Caco-2 (cell line): ENCODE results near the gene NADK2. TPM values are rescaled to one million over a fixed set of nuclear protein-coding genes. Genes with fewer than 3 reads are reported as not detected.

Source experiments
- BruUV-seq: library from RNA; stranded (reverse); fragments of 400-500 nt; replicated peaks from 2 replicates; lab custom pipeline; 2021; lab: Mats Ljungman, UMichigan
- CTCF ChIA-PET: fragments of 300-600 bp; sonication (Branson Sonifier 250); formaldehyde crosslinking; loops from one replicate; lab custom pipeline; 2022; ENCODE audit warnings: antibody characterized with exemption; lab: Charles Lee
- POLR2A ChIA-PET: fragments of 300-600 bp; sonication (Branson Sonifier 250); formaldehyde crosslinking; loops from one replicate; lab custom pipeline; 2022; ENCODE audit warnings: antibody characterized with exemption; lab: Charles Lee
- DNase-seq, 2 experiments: peaks; one replicate each; pipeline versions ENCODE4 v3.0.0 to v3.0.0-alpha.2; 2020 to 2022
- H3K27me3 ChIP-seq: replicated peaks from 2 replicates; pipeline ENCODE4 v1.6.0; 2011; ENCODE audit warnings: low read length; ENCODE audit not compliant: control insufficient read depth, insufficient read depth
- H3K36me3 ChIP-seq: 2 replicates; pipeline ENCODE4 v1.5.1; 2011; ENCODE audit warnings: low read length; ENCODE audit not compliant: control insufficient read depth, insufficient read depth
- H3K4me1 ChIP-seq: fragments of 250-450 bp; sonication (Bioruptor Pico); 2 replicates; pipeline ENCODE4 v1.5.1; 2020; ENCODE audit warnings: mild to moderate bottlenecking
- H3K4me3 ChIP-seq: 2 replicates; pipeline ENCODE4 v1.5.1; 2011; ENCODE audit warnings: low read depth, mild to moderate bottlenecking, control low read depth, low read length
- H3K9me3 ChIP-seq: fragments of 250-450 bp; sonication (Bioruptor Pico); 2 replicates; pipeline ENCODE4 v1.5.1; 2020; ENCODE audit warnings: mild to moderate bottlenecking, moderate library complexity
- H3K27ac Mint-ChIP-seq: one replicate; pipeline ENCODE4 v1.8.0; 2022; ENCODE audit warnings: mixed read lengths; ENCODE audit not compliant: unreplicated experiment
- H3K27me3 Mint-ChIP-seq: one replicate; pipeline ENCODE4 v1.8.0; 2022; ENCODE audit warnings: mixed read lengths; ENCODE audit not compliant: insufficient read depth, unreplicated experiment
- H3K36me3 Mint-ChIP-seq: one replicate; pipeline ENCODE4 v1.8.0; 2022; ENCODE audit warnings: mild to moderate bottlenecking, mixed read lengths; ENCODE audit not compliant: insufficient read depth, unreplicated experiment
- H3K4me1 Mint-ChIP-seq: one replicate; pipeline ENCODE4 v1.8.0; 2022; ENCODE audit warnings: low read depth, mixed read lengths; ENCODE audit not compliant: unreplicated experiment
- H3K4me3 Mint-ChIP-seq: one replicate; pipeline ENCODE4 v1.8.0; 2022; ENCODE audit warnings: mild to moderate bottlenecking, moderate library complexity, mixed read lengths; ENCODE audit not compliant: unreplicated experiment
- H3K9me3 Mint-ChIP-seq: one replicate; pipeline ENCODE4 v1.8.0; 2022; ENCODE audit warnings: mixed read lengths; ENCODE audit not compliant: unreplicated experiment
- intact Hi-C: fragments of 100-400 bp; cut with micrococcal nuclease; formaldehyde crosslinking; loops from one replicate; pipeline ENCODE4 v1.10.0; 2022; ENCODE audit not compliant: unreplicated experiment
- total RNA-seq: library from RNA; stranded (reverse); gene quantifications from 2 replicates; pipeline ENCODE4 v1.2.3, GENCODE V29; 2022
- TF ChIP-seq, protein P1 (sequence below), 2 experiments: fragments of 200-600 bp in 1 of 2; IDR thresholded peaks; 1 replicate in 1 of 2; 2 replicates in 1 of 2; pipeline versions ENCODE4 v1.5.1 to v1.8.0; 2011 to 2022; ENCODE audit warnings: antibody characterized with exemption in 1 of 2, control low read depth in 1 of 2, inconsistent platforms in 1 of 2, low read depth in 1 of 2, low read length in 1 of 2, mild to moderate bottlenecking in 1 of 2, moderate library complexity in 1 of 2; ENCODE audit not compliant: insufficient read depth in 1 of 2, severe bottlenecking in 1 of 2, unreplicated experiment in 1 of 2

Gene NADK2
- total RNA-seq, 1 experiment from 2014 or later: 79.4 TPM

DNA sequence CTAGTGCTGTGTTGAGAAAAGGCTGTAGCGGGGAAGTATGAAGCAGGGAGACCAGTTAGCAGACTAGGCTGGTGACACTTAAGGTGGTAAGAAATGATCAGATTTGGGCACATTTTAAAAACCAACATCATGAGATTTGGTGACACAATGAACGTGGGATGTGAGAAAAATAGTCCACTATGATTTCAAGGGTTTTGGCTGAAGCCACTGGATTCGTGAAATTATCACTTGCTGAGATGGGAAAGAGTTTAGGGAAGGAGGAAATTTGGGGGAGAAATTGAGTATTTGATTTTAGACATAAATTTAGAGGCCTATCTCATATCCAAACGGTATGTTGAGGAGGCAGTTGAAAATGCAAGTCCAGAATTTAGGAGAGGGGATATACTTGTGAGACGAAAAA is 66.7 kb downstream of the NADK2 start:
- Histone ChIP-seq H3K4me1 (peaks cover 16% of the 10 kb centered on the region), H3K4me3 (no peak overlapping the region), H3K36me3 (peaks cover 5% of the 10 kb centered on the region), H3K9me3 (no peaks in the 10 kb centered on the region), H3K27me3 (no peaks in the 10 kb centered on the region)
- Mint-ChIP-seq H3K9me3 (no peaks in the 10 kb centered on the region), H3K4me3 (no peak overlapping the region), H3K36me3 (peaks cover 89% of the 10 kb centered on the region), H3K27ac (peak overlapping the region; percentile 10), H3K4me1 (peaks cover 30% of the 10 kb centered on the region), H3K27me3 (no peaks in the 10 kb centered on the region)
- intact Hi-C loops: no loop called here
- CTCF ChIA-PET: no interaction called here
- no peak for DNase-seq
- POLR2A ChIA-PET: no interaction called here
- TF ChIP-seq, protein P1, sequence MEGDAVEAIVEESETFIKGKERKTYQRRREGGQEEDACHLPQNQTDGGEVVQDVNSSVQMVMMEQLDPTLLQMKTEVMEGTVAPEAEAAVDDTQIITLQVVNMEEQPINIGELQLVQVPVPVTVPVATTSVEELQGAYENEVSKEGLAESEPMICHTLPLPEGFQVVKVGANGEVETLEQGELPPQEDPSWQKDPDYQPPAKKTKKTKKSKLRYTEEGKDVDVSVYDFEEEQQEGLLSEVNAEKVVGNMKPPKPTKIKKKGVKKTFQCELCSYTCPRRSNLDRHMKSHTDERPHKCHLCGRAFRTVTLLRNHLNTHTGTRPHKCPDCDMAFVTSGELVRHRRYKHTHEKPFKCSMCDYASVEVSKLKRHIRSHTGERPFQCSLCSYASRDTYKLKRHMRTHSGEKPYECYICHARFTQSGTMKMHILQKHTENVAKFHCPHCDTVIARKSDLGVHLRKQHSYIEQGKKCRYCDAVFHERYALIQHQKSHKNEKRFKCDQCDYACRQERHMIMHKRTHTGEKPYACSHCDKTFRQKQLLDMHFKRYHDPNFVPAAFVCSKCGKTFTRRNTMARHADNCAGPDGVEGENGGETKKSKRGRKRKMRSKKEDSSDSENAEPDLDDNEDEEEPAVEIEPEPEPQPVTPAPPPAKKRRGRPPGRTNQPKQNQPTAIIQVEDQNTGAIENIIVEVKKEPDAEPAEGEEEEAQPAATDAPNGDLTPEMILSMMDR (IDR thresholded peaks at IDR 0.05; ENCODE audit: insufficient read depth in 1 of 2, low read depth in 1 of 2, low read length in 1 of 2, severe bottlenecking in 1 of 2, unreplicated experiment in 1 of 2): no peak
- no TSS peak for BruUV-seq

DNA sequence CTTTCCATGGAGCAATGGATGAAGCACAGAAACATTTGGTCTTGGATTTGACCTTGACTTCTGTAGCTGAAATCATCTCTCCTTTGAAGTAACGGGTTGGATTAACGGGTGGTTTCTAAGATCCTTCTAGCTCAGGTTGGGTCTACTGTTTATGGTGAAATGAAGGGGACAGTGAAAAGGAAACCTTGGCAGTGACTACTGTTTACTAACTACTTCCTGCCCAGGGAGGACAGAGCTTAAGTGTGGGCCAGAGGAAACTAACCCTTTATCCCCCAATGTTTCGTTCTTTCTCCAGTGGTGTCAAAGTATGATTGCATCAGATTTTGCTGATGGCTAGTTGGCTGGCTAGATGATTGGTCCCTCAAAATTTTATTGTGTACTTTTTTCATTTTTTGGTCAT is 67.6 kb downstream of the NADK2 start:
- H3K9me3 Mint-ChIP-seq: no peaks in the 10 kb centered on the region
- H3K36me3 ChIP-seq: peaks cover 5% of the 10 kb centered on the region
- H3K4me3 Mint-ChIP-seq: no peak overlapping the region
- no peaks in the 10 kb centered on the region for H3K9me3 ChIP-seq
- H3K4me1 Mint-ChIP-seq: peaks cover 22% of the 10 kb centered on the region
- intact Hi-C loops: no loop called here
- POLR2A ChIA-PET: no interaction called here
- no peak for DNase-seq
- H3K27ac Mint-ChIP-seq: no peak overlapping the region
- TF ChIP-seq, protein P1 (IDR thresholded peaks at IDR 0.05; ENCODE audit: insufficient read depth in 1 of 2, low read depth in 1 of 2, low read length in 1 of 2, severe bottlenecking in 1 of 2, unreplicated experiment in 1 of 2): no peak
- no peaks in the 10 kb centered on the region for H3K27me3 ChIP-seq
- H3K4me1 ChIP-seq: peaks cover 8% of the 10 kb centered on the region
- no peaks in the 10 kb centered on the region for H3K27me3 Mint-ChIP-seq
- peaks cover 88% of the 10 kb centered on the region for H3K36me3 Mint-ChIP-seq
- CTCF ChIA-PET: no interaction called here
- no peak overlapping the region for H3K4me3 ChIP-seq
- BruUV-seq: no TSS peak

DNA sequence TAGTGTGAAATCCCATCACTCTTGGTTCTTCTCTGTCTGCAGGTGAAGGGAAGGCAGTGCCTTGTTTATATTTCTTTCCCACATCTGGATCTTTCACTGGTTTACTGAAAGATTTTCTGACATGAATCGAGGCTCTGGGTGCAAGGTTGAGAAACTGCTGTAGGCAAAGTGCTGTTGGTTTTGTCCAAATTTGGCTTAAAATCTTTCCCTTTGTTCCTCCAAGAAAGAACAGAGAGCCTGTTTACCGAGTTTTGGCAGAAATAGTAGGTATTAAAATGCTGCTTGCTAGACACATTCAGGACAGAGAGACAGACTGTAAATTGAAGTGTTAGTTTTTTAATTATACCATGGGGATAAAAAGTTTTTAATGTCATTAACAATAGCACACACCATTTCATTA is 68.3 kb downstream of the NADK2 start:
- intact Hi-C loops: no loop called here
- no peak for DNase-seq

More for the DNA sequence above, 68.3 kb downstream of the NADK2 start:
- H3K4me3 Mint-ChIP-seq: no peak overlapping the region
- peaks cover 22% of the 10 kb centered on the region for H3K4me1 Mint-ChIP-seq
- CTCF ChIA-PET: no interaction called here
- Histone ChIP-seq H3K4me1 (peaks cover 4% of the 10 kb centered on the region; the same call in 1 of the 2 replicates), H3K9me3 (no peaks in the 10 kb centered on the region), H3K4me3 (no peak overlapping the region), H3K36me3 (peaks cover 7% of the 10 kb centered on the region), H3K27me3 (no peaks in the 10 kb centered on the region)
- no peak overlapping the region for H3K27ac Mint-ChIP-seq
- peaks cover 90% of the 10 kb centered on the region for H3K36me3 Mint-ChIP-seq
- no TSS peak for BruUV-seq
- H3K9me3 Mint-ChIP-seq: no peaks in the 10 kb centered on the region
- TF ChIP-seq, protein P1 (IDR thresholded peaks at IDR 0.05; ENCODE audit: insufficient read depth in 1 of 2, low read depth in 1 of 2, low read length in 1 of 2, severe bottlenecking in 1 of 2, unreplicated experiment in 1 of 2): no peak
- H3K27me3 Mint-ChIP-seq: no peaks in the 10 kb centered on the region
- POLR2A ChIA-PET: no interaction called here
